ENCODE results near the gene KCNK1.

The KCNK1 gene

DNA sequence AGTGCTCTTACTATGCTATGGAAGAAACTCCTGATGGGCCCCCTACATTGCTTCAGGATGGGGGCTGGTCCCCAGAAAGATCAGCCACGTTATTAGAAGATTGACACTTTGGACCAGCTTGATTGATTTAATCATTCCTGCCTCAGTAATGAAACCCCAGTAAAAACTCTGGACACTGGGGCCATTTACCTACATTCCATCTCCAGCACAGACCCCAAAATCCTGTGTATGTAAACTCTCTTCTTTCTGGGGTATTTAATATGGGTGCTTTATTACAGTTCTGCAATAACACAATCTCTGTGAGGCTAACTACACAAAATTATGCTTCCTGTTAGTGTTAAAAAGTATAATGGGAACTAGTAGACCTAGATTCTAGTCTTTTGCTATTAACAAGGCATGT, 96.6 kb downstream of the KCNK1 start:
- no peaks in the 10 kb centered on the region for H3K27me3 Mint-ChIP-seq (ENCODE audit: low read depth)
- no peak overlapping the region for H3K4me3 Mint-ChIP-seq
- no peaks in the 10 kb centered on the region for H3K36me3 Mint-ChIP-seq (ENCODE audit: low read depth)
- peaks cover 4% of the 10 kb centered on the region for H3K9me3 Mint-ChIP-seq
- TF ChIP-seq, protein P1, sequence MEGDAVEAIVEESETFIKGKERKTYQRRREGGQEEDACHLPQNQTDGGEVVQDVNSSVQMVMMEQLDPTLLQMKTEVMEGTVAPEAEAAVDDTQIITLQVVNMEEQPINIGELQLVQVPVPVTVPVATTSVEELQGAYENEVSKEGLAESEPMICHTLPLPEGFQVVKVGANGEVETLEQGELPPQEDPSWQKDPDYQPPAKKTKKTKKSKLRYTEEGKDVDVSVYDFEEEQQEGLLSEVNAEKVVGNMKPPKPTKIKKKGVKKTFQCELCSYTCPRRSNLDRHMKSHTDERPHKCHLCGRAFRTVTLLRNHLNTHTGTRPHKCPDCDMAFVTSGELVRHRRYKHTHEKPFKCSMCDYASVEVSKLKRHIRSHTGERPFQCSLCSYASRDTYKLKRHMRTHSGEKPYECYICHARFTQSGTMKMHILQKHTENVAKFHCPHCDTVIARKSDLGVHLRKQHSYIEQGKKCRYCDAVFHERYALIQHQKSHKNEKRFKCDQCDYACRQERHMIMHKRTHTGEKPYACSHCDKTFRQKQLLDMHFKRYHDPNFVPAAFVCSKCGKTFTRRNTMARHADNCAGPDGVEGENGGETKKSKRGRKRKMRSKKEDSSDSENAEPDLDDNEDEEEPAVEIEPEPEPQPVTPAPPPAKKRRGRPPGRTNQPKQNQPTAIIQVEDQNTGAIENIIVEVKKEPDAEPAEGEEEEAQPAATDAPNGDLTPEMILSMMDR (IDR thresholded peaks at IDR 0.05; ENCODE audit: unreplicated experiment in 3 of 3): no peak
- no peak overlapping the region for H3K27ac Mint-ChIP-seq
- H3K4me1 Mint-ChIP-seq: peaks cover 28% of the 10 kb centered on the region

GRCh38 chr1:233714631-233715217, 100.8 kb downstream of the KCNK1 start:
- Mint-ChIP-seq H3K9me3 (peaks cover 4% of the 10 kb centered on the region), H3K4me1 (no peaks in the 10 kb centered on the region), H3K27me3 (ENCODE audit: low read depth) (peaks cover 4% of the 10 kb centered on the region), H3K27ac (no peak overlapping the region), H3K36me3 (ENCODE audit: low read depth) (no peaks in the 10 kb centered on the region), H3K4me3 (no peak overlapping the region)
- TF ChIP-seq, protein P1 (IDR thresholded peaks at IDR 0.05; ENCODE audit: unreplicated experiment in 3 of 3): no peak

- no peaks in the 10 kb centered on the region for H3K9me3 Mint-ChIP-seq
- peaks cover 4% of the 10 kb centered on the region for H3K27me3 Mint-ChIP-seq (ENCODE audit: low read depth)
- TF ChIP-seq, protein P1 (IDR thresholded peaks at IDR 0.05; ENCODE audit: unreplicated experiment in 3 of 3): no peak
Measured at GRCh38 chr1:233718057-233718456, 104.2 kb downstream of the KCNK1 start.

DNA sequence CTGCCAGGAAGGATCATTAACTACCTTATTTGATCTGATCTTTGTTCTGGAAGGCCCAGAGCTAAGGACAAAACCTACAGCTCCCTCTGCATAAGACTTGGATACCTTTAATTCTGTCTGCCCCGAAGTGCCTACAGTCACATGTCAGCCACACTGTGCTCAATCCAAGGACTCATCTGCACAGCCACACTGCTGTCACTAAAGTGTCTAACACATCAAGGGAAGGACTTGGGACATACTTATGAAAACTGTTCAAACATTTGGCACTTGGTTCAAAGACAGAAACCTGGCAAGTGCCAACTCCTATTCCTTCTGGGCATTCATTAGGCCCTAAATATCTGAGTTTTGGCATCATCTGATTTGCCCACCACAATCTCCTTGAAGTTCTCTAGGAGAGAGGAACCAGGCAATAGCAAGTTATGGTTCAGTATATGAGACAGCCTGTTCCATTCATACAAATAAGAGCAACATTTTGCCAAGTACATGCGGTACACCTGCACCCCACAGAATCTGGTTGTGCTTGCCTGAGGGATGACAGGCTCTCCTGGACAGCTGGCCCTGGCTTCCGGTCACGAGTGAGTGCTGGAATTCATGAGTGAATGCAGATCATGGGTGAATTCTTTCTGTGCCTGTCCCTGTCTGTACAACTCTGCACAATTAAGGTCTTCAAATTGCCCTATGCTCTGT, 105.9 kb downstream of the KCNK1 start:
- Mint-ChIP-seq H3K27me3 (ENCODE audit: low read depth) (peaks cover 4% of the 10 kb centered on the region), H3K4me3 (no peak overlapping the region)
- TF ChIP-seq, protein P1 (IDR thresholded peaks at IDR 0.05; ENCODE audit: unreplicated experiment in 3 of 3): no peak

More at GRCh38 chr1:233718057-233718456, 104.2 kb downstream of the KCNK1 start:
- no peak overlapping the region for H3K27ac Mint-ChIP-seq
- no peak overlapping the region for H3K4me3 Mint-ChIP-seq
- no peaks in the 10 kb centered on the region for H3K36me3 Mint-ChIP-seq (ENCODE audit: low read depth)
- H3K4me1 Mint-ChIP-seq: peaks cover 10% of the 10 kb centered on the region

GRCh38 chr1:233721004-233721595, 107.2 kb downstream of the KCNK1 start:
- H3K4me3 Mint-ChIP-seq: no peak overlapping the region
- H3K4me1 Mint-ChIP-seq: peaks cover 10% of the 10 kb centered on the region
- H3K9me3 Mint-ChIP-seq: no peaks in the 10 kb centered on the region
- peaks cover 9% of the 10 kb centered on the region for H3K27me3 Mint-ChIP-seq (ENCODE audit: low read depth)
- TF ChIP-seq, protein P1 (IDR thresholded peaks at IDR 0.05; ENCODE audit: unreplicated experiment in 3 of 3): no peak
- H3K27ac Mint-ChIP-seq: no peak overlapping the region
- no peaks in the 10 kb centered on the region for H3K36me3 Mint-ChIP-seq (ENCODE audit: low read depth)

More for the DNA sequence above, 105.9 kb downstream of the KCNK1 start:
- Mint-ChIP-seq H3K27ac (no peak overlapping the region), H3K9me3 (no peaks in the 10 kb centered on the region), H3K36me3 (ENCODE audit: low read depth) (no peaks in the 10 kb centered on the region), H3K4me1 (peaks cover 10% of the 10 kb centered on the region)
